ENCODE measurements around the gene PDCL2.
"Not testable (repeated sequence)": the region's sequence is repeated elsewhere in the genome, so short reads cannot be mapped to it uniquely, and the experiment has no call there.

The PDCL2 gene

GRCh38 chr4:55578341-55579010, 13.6 kb downstream of the PDCL2 start:
- Histone ChIP-seq H3K36me3 (ENCODE audit: control insufficient read depth, insufficient read depth, low read length) (no peaks in the 10 kb centered on the region), H3K27me3 (ENCODE audit: control insufficient read depth, insufficient read depth, low read length) (no peaks in the 10 kb centered on the region), H3K4me1 (ENCODE audit: control insufficient read depth, insufficient read depth, low read length) (no peaks in the 10 kb centered on the region), H3K4me3 (ENCODE audit: low read depth, low read length) (no peak overlapping the region), H3K9me3 (ENCODE audit: control insufficient read depth, insufficient read depth, low read length) (no peaks in the 10 kb centered on the region), H3K9ac (ENCODE audit: low read depth, low read length) (no peak overlapping the region)

GRCh38 chr4:55575513-55575912, 16.5 kb downstream of the PDCL2 start:
- H3K4me1 ChIP-seq (ENCODE audit: control insufficient read depth, insufficient read depth, low read length): no peaks in the 10 kb centered on the region
- H3K36me3 ChIP-seq (ENCODE audit: control insufficient read depth, insufficient read depth, low read length): no peaks in the 10 kb centered on the region
- no peak overlapping the region for H3K9ac ChIP-seq (ENCODE audit: low read depth, low read length)
- no peaks in the 10 kb centered on the region for H3K9me3 ChIP-seq (ENCODE audit: control insufficient read depth, insufficient read depth, low read length)
- no peaks in the 10 kb centered on the region for H3K27me3 ChIP-seq (ENCODE audit: control insufficient read depth, insufficient read depth, low read length)
- no peak overlapping the region for H3K4me3 ChIP-seq (ENCODE audit: low read depth, low read length)

DNA sequence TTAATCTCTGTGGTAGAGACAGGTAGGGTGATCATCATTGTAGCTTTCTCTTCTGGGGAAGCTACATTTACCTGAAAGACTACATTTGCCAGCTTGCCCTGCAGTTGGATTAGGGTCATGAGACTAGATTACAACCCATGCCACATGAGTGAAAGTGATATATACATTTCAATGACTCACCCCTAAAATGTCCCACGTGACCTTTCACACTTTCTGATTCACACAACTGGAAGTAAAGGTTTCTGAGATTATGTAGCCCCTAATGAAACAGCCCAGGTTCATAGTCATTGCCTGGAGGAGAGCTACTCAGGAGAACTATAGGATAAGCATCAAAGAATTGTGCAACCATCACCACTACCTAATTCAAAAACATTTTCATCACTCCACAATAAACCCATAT, 17.8 kb downstream of the PDCL2 start:
- Histone ChIP-seq H3K36me3 (ENCODE audit: control insufficient read depth, insufficient read depth, low read length) (no peaks in the 10 kb centered on the region), H3K4me3 (ENCODE audit: low read depth, low read length) (no peak overlapping the region), H3K9ac (ENCODE audit: low read depth, low read length) (no peak overlapping the region), H3K9me3 (ENCODE audit: control insufficient read depth, insufficient read depth, low read length) (no peaks in the 10 kb centered on the region), H3K27me3 (ENCODE audit: control insufficient read depth, insufficient read depth, low read length) (no peaks in the 10 kb centered on the region), H3K4me1 (ENCODE audit: control insufficient read depth, insufficient read depth, low read length) (no peaks in the 10 kb centered on the region)

DNA sequence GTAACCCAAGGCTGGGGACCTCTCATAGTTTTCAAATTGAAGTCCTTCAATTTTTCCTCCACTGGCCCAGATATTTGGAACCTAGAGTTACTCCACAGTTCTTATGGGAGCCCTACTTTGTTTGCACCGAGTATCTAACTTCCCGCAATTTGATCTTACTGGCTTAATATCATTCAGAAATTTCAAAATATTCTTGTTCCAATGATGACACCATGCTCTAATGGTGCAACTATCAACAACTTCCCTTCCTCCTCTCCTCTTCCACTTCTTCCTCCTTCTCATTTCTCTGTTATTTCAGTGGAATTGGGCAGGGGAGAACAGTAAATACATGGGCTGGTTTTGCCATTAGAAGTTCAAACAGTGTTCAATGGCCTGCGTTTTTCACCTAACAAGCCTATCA, 20.2 kb downstream of the PDCL2 start:
- no peak overlapping the region for H3K9ac ChIP-seq (ENCODE audit: low read depth, low read length)
- H3K27me3 ChIP-seq (ENCODE audit: control insufficient read depth, insufficient read depth, low read length): no peaks in the 10 kb centered on the region
- H3K4me3 ChIP-seq (ENCODE audit: low read depth, low read length): no peak overlapping the region
- no peaks in the 10 kb centered on the region for H3K9me3 ChIP-seq (ENCODE audit: control insufficient read depth, insufficient read depth, low read length)
- H3K36me3 ChIP-seq (ENCODE audit: control insufficient read depth, insufficient read depth, low read length): no peaks in the 10 kb centered on the region
- H3K4me1 ChIP-seq (ENCODE audit: control insufficient read depth, insufficient read depth, low read length): no peaks in the 10 kb centered on the region

- Histone ChIP-seq H3K27me3 (ENCODE audit: control insufficient read depth, insufficient read depth, low read length) (no peaks in the 10 kb centered on the region), H3K4me3 (ENCODE audit: low read depth, low read length) (no peak overlapping the region), H3K9me3 (ENCODE audit: control insufficient read depth, insufficient read depth, low read length) (no peaks in the 10 kb centered on the region), H3K9ac (ENCODE audit: low read depth, low read length) (no peak overlapping the region), H3K4me1 (ENCODE audit: control insufficient read depth, insufficient read depth, low read length) (no peaks in the 10 kb centered on the region), H3K36me3 (ENCODE audit: control insufficient read depth, insufficient read depth, low read length) (no peaks in the 10 kb centered on the region)
These were observed 23.0 kb downstream of the PDCL2 start for GRCh38 chr4:55568905-55569504.

GRCh38 chr4:55561889-55562288, 30.2 kb downstream of the PDCL2 start:
- Histone ChIP-seq H3K4me3 (ENCODE audit: low read depth, low read length) (no peak overlapping the region), H3K4me1 (ENCODE audit: control insufficient read depth, insufficient read depth, low read length) (peaks cover 4% of the 10 kb centered on the region), H3K36me3 (ENCODE audit: control insufficient read depth, insufficient read depth, low read length) (no peaks in the 10 kb centered on the region), H3K9ac (ENCODE audit: low read depth, low read length) (no peak overlapping the region), H3K9me3 (ENCODE audit: control insufficient read depth, insufficient read depth, low read length) (no peaks in the 10 kb centered on the region), H3K27me3 (ENCODE audit: control insufficient read depth, insufficient read depth, low read length) (no peaks in the 10 kb centered on the region)

DNA sequence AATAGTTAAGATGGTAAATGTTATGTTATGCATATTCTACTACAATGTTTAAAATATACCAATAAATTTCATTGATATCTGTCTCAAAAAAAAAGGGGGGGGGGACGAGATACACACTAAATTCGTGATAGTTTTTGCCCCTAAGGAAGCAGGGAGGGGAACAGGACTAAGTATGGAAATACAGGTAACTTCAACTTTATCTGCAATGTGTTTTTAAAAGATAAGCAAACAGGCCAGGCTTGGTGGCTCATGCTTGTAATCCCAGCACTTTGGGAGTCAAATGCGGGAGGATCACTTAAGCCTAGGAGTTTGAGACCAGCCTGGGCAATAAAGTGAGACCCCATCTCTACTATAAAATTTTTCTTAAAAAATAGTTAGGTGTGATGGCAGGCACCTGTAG, 31.9 kb downstream of the PDCL2 start:
- peaks cover 4% of the 10 kb centered on the region for H3K4me1 ChIP-seq (ENCODE audit: control insufficient read depth, insufficient read depth, low read length)
- no peaks in the 10 kb centered on the region for H3K27me3 ChIP-seq (ENCODE audit: control insufficient read depth, insufficient read depth, low read length)
- no peak overlapping the region for H3K9ac ChIP-seq (ENCODE audit: low read depth, low read length)
- H3K36me3 ChIP-seq (ENCODE audit: control insufficient read depth, insufficient read depth, low read length): no peaks in the 10 kb centered on the region
- H3K4me3 ChIP-seq (ENCODE audit: low read depth, low read length): no peak overlapping the region
- no peaks in the 10 kb centered on the region for H3K9me3 ChIP-seq (ENCODE audit: control insufficient read depth, insufficient read depth, low read length)

GRCh38 chr4:55554453-55555030, 37.5 kb downstream of the PDCL2 start:
- no peak overlapping the region for H3K4me3 ChIP-seq (ENCODE audit: low read depth, low read length)
- no peak overlapping the region for H3K9ac ChIP-seq (ENCODE audit: low read depth, low read length)
- H3K9me3 ChIP-seq (ENCODE audit: control insufficient read depth, insufficient read depth, low read length): no peaks in the 10 kb centered on the region
- H3K4me1 ChIP-seq (ENCODE audit: control insufficient read depth, insufficient read depth, low read length): peaks cover 9% of the 10 kb centered on the region
- no peaks in the 10 kb centered on the region for H3K36me3 ChIP-seq (ENCODE audit: control insufficient read depth, insufficient read depth, low read length)
- no peaks in the 10 kb centered on the region for H3K27me3 ChIP-seq (ENCODE audit: control insufficient read depth, insufficient read depth, low read length)

- Histone ChIP-seq H3K36me3 (ENCODE audit: control insufficient read depth, insufficient read depth, low read length) (no peaks in the 10 kb centered on the region), H3K4me3 (ENCODE audit: low read depth, low read length) (no peak overlapping the region), H3K4me1 (ENCODE audit: control insufficient read depth, insufficient read depth, low read length) (peaks cover 10% of the 10 kb centered on the region), H3K27me3 (ENCODE audit: control insufficient read depth, insufficient read depth, low read length) (no peaks in the 10 kb centered on the region), H3K9ac (ENCODE audit: low read depth, low read length) (peak overlapping the region; percentile 40), H3K9me3 (ENCODE audit: control insufficient read depth, insufficient read depth, low read length) (no peaks in the 10 kb centered on the region)
These were observed 38.4 kb downstream of the PDCL2 start for GRCh38 chr4:55553441-55554201.

DNA sequence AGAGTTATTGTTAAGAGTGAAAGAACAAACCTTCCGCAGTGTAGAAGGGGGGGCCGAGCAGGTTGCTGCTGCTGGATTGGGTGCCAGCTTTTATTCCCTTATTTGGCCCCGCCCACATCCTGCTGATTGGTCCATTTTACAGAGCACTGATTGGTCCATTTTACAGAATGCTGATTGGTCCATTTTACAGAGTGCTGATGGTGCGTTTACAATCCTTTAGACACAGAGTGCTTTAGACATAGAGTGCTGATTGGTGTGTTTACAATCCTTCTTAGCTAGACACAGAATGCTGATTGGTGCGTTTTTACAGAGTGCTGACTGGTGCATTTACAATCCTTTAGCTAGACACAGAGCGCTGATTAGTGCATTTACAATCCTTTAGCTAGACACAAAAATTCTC, 40.1 kb downstream of the PDCL2 start:
- H3K36me3 ChIP-seq (ENCODE audit: control insufficient read depth, insufficient read depth, low read length); H3K9ac ChIP-seq (ENCODE audit: low read depth, low read length); H3K27me3 ChIP-seq (ENCODE audit: control insufficient read depth, insufficient read depth, low read length); H3K4me3 ChIP-seq (ENCODE audit: low read depth, low read length); H3K9me3 ChIP-seq (ENCODE audit: control insufficient read depth, insufficient read depth, low read length): not testable (repeated sequence)
- H3K4me1 ChIP-seq (ENCODE audit: control insufficient read depth, insufficient read depth, low read length): peaks cover 21% of the 10 kb centered on the region

DNA sequence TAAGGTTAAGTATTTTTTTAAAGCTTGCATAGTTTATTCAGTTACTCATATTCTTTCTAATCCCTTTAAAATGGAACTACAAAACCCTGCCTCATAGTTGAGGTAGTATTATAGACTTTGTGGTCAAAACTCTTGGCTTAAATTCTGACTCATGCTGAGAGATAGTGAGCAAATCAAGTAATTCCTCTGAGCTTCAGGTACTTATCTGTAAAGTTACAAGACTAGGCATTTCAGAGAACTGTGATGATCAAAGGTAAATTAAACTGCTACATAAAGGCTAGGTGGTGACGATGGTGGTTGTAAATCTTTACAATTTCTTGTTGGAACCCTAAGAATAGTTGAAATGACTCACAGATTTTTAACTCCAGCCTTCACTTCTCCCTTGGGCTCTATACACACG, 42.2 kb downstream of the PDCL2 start:
- H3K27me3 ChIP-seq (ENCODE audit: control insufficient read depth, insufficient read depth, low read length): no peaks in the 10 kb centered on the region
- no peaks in the 10 kb centered on the region for H3K36me3 ChIP-seq (ENCODE audit: control insufficient read depth, insufficient read depth, low read length)
- no peaks in the 10 kb centered on the region for H3K9me3 ChIP-seq (ENCODE audit: control insufficient read depth, insufficient read depth, low read length)
- H3K4me3 ChIP-seq (ENCODE audit: low read depth, low read length): no peak overlapping the region
- no peak overlapping the region for H3K9ac ChIP-seq (ENCODE audit: low read depth, low read length)
- peaks cover 21% of the 10 kb centered on the region for H3K4me1 ChIP-seq (ENCODE audit: control insufficient read depth, insufficient read depth, low read length)

DNA sequence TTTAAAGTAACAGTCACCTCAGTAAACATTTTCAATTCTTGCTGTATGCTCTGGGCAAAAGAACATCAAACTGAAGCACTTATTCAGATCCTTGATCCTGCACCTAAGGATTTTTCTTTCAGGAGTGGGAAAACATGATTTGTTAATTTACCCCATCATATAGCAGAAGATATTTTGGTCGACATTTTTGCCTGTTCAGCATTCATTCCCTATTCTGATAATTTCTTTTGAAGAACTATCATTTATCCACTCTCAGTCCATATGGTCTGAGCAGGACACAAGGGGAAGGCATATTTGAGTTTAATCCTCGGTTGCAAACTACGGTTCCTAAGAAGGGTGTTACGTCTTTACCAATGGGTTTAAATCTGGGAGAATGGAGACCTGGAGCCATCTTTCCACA, 44.1 kb downstream of the PDCL2 start:
- H3K4me3 ChIP-seq (ENCODE audit: low read depth, low read length): peak overlapping the region; percentile 85
- no peaks in the 10 kb centered on the region for H3K27me3 ChIP-seq (ENCODE audit: control insufficient read depth, insufficient read depth, low read length)
- H3K9me3 ChIP-seq (ENCODE audit: control insufficient read depth, insufficient read depth, low read length): no peaks in the 10 kb centered on the region
- no peaks in the 10 kb centered on the region for H3K36me3 ChIP-seq (ENCODE audit: control insufficient read depth, insufficient read depth, low read length)
- H3K4me1 ChIP-seq (ENCODE audit: control insufficient read depth, insufficient read depth, low read length): peaks cover 20% of the 10 kb centered on the region
- no peak overlapping the region for H3K9ac ChIP-seq (ENCODE audit: low read depth, low read length)

Measured in iPS-15b (cell line).